Frontal cortex (tissue), 4 donors: ENCODE results near the gene CCDC40. TPM values are rescaled to one million over a fixed set of nuclear protein-coding genes. Genes with fewer than 3 reads are reported as not detected.
"Not testable (repeated sequence)": the region's sequence is repeated elsewhere in the genome, so short reads cannot be mapped to it uniquely, and the experiment has no call there.

ENCODE experiments used
- DNase-seq, 2 donors: peaks; one replicate each; pipeline ENCODE4 v3.0.0; 2012; ENCODE audit warnings: low spot score in 2 of 2
- FAIRE-seq: peaks from 2 replicates; lab custom pipeline; 2012; peaks lifted over from hg19 to GRCh38; lab: Jason Lieb, UNC
- total RNA-seq: library from RNA; depleted of rRNA; stranded (reverse); fragments of >200 nt; gene quantifications from one replicate; pipeline ENCODE4 v1.2.3, GENCODE V29; 2014
- donor health status: control.
- donor health status: control.
- donor health status: control.

Gene CCDC40, protein sequence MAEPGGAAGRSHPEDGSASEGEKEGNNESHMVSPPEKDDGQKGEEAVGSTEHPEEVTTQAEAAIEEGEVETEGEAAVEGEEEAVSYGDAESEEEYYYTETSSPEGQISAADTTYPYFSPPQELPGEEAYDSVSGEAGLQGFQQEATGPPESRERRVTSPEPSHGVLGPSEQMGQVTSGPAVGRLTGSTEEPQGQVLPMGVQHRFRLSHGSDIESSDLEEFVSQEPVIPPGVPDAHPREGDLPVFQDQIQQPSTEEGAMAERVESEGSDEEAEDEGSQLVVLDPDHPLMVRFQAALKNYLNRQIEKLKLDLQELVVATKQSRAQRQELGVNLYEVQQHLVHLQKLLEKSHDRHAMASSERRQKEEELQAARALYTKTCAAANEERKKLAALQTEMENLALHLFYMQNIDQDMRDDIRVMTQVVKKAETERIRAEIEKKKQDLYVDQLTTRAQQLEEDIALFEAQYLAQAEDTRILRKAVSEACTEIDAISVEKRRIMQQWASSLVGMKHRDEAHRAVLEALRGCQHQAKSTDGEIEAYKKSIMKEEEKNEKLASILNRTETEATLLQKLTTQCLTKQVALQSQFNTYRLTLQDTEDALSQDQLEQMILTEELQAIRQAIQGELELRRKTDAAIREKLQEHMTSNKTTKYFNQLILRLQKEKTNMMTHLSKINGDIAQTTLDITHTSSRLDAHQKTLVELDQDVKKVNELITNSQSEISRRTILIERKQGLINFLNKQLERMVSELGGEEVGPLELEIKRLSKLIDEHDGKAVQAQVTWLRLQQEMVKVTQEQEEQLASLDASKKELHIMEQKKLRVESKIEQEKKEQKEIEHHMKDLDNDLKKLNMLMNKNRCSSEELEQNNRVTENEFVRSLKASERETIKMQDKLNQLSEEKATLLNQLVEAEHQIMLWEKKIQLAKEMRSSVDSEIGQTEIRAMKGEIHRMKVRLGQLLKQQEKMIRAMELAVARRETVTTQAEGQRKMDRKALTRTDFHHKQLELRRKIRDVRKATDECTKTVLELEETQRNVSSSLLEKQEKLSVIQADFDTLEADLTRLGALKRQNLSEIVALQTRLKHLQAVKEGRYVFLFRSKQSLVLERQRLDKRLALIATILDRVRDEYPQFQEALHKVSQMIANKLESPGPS
- 6.5 TPM for total RNA-seq

DNA sequence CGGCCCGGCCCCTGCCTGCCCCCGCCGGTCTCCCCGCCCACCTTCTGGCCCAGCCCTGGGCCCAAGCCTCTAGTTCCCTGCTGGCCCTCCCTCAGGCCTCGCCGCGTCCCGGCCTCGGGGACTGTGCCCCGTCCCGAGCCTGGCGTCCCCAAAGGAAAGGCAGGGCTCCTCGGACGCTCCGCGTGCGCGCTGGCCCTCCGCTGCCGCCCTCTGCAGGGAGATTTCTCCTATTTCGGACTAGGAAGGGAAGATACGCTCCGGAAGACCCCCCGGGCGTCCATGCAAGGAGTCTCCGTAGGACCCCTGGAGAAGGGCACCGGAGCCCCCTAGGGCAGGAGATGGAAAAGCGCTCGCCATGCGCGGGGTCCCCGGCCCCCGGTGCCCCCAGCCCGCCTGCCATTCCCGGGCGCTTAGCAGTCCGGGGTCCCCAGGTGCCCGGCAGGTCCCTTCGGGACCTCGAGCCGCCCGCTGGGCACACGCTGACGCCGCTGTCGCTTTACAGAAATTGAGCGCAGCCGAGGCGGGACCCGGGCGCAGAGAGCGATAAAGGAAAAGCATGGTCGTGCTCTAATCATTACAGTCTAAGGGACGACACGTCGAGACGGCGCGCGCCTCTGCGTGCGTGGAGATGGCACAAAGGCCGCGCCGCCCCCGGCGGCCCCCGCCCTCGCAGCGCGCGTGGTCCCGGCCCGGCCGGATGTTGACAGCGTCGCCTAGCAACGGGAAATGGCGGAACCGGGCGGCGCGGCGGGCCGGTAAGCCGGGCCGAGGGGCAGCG lies at the start of gene CCDC40:
Gene CCDC40, plus strand, starts transcription at position 706 of the 778 bp plus-strand sequence. Its CDS starts 21 bp downstream, at position 727.
- peak; percentile 91 to 93 for DNase-seq
- FAIRE-seq = no peak

DNA sequence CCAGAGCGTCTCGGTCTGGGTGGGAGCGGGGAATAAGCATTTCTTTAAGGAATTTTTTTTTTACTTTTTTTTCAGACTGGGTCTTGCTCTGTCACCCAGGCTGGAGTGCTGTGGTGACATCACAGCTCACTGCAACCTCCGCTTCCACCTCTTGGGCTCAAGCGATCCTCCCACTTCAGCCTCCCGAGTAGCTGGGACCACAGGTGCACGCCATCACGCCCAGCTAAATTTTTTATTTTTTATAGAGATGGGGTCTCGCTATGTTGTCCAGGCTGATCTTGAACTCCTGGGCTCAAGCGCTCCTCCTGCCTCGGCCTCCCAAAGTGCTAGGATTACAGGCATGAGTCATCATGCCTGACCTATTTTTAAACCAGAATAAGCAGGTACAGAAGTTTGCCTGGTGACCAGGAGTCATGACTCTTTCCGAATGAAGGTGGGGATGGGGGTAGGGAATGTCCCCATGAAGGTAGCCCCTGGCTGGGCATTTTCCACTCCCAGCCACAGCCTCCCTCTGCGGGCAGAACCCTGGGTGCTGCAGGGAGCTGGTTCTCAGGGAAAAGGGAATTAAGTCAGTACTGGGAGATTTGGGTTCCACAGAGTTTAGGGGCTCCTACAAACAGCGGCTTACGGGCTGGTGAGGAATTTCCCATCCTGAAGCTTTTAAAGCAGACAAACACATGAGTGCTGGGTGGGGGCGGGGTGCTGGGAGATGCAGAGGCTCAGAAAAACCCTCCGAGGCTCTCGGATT lies 49.1 kb upstream of the CCDC40 start:
- no peak for FAIRE-seq
- no peak for DNase-seq

DNA sequence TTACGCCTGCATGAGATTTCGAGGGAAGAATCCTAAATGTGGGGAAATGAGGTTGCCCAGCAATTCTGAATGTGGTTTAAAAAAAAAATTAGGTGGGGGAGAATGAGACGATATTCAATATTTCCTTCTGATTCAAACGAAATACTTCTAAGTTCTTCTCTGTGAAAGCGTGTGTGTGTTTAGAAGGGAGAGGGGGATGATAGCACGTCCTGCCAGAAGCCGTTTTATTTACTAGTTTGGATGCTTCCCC lies 48.6 kb upstream of the CCDC40 start:
- no peak for FAIRE-seq
- DNase-seq = no peak

DNA sequence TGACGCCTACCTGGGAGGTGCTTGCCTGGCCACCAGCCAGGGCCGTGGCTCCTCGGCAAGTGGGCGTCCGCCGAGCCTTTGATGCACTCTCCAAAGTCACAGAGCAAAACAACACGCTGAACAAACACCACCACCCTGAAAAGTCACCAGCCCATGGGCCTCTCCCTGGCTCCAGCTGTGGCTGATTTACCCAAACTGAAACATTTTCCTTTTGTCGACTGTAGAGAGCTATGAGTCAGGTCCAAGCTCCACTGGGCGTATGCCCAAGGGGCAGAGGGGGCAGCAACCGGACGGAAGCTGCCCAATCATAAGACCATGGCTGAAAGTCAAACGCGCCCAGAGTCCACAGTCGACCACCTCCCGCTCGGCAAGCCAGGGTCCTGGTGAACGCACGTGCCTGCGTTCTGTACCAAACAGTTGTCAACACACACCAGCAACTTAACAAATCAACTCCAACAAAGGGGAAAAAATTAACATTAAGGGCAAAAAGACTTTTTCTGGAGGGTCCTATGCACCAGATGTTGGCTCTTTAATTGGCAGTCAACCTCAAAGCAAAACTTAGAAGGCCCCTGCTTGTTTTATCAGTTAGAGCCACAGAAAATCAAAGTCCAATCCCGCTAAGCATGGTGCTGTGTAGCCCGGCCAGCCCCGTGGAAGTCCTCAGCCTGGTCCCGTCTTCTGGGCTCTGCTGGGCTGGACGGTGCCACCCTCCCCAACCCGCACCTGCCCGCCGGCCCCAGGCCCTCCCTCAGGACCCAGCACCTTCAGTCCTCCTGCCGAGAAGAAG lies 48.1 kb upstream of the CCDC40 start:
- FAIRE-seq (no peak), DNase-seq (no peak)

DNA sequence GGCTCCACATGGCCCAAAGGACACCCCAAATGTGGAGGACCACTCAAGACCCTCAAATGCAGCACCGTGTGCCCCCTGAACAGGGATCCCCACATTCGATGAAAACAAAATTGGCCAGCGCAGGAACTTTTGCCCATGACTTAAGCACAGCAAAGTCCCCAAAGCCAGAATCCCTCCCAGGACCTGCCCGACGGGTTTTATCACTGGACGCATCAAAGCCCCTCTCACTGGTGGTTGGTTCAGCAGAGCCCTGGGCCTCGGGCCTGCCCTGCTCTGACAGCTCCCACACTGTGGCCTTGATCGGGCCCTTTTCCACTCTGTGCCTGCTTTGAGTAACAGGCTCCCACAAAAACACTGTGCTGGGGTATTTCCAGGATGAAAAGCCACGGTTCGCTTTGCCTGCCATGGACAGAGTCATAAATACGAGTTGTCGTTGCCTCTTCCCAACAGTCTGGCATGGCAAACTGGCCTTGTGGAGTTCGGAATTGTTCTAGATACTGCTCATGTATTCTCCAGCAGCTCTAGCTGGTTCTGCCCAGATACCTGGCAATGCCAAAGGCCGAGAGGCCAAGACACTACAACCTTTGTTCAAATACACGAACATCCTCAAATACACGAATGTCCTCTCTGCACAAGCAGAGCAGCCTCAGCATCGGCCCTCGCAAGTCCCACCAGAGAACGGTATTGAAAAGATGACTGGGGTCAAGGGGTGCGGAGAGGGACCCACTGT lies 47.2 kb upstream of the CCDC40 start:
- no peak for DNase-seq
- FAIRE-seq = no peak

DNA sequence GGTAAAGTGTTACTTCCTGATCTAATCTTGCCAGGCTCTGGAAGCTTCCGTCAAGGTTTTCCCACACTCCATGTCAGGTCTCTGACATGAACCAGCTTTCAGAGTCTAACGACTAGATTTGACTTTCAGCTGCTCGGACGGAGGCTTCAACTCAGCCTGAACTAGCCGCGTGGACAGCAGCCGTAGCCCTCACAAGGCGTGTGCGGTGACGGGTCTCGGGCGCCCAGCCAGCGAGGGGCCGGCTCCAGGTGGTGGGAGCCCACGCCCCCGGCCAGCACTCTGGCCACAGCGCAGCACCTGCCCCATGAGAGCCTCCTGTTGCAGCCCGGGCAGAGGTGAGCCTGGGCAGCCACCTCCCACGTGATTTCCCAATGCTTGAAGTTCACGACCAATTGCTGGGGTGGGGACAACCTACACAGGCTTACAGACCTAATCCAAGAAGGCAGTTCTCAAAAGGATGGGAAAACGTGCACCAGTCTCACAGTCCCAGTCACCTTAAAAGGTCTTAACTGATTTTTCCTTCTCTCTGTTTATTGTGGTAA lies 46.3 kb upstream of the CCDC40 start:
- FAIRE-seq (no peak), DNase-seq (no peak)

DNA sequence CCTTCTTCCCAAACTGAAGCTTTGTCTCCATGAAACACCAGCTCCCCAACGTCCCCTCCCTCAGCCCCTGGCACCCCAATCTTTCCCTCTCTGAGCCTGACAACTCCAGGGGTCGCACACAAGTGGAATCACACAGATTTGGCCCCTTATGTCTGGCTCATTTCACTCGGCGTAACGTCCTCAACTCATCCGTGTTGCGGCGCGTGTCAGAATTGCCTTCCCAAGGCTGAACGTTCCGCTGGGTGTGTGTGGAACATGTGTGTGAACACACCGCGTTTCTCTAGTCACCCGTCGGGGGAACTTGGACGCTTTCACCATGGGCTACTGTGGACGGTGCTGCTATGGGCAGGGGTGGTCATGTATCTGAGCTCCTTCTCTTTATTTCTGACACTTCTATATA lies 45.7 kb upstream of the CCDC40 start:
- FAIRE-seq = no peak
- DNase-seq = no peak

DNA sequence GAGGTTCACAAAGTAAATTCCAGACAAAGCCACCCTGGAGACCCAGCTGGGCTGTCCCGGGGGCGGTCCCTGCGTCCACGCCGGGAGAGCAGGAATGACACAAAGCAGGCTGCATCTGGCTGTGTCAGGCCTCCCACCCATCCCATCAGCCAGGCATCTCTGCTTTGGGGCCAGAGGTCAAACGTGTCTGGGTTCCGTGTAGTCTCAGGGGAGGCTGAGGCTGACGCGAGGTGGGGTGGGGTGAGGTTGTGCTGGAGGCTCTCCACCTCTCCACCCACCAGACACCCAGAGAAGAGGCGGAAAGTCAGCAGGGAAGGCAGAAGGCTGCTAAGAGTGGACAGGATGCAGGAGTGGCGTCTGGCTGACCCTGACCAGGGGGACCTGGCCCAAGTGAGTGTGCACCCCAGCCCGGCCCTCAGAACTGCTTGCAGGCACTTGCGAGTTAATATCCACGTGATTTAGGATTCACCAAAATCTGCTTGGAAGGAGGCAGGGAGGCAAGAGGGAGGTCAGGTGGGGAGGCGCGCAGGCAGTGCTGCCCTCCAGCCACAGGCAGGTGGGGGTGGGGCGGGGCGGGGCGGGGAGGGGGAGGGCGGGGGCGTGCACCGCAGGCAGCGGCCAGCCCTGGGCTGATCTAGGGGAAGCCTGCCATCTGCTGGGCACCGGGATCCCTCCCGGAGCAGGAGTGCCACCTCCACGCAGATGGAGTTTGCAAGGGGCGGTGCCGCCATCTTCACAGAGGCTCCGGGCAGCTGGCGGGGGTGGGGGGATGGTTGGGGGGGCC lies 45.1 kb upstream of the CCDC40 start:
- FAIRE-seq (no peak), DNase-seq (peak; percentile 87 to 94)

DNA sequence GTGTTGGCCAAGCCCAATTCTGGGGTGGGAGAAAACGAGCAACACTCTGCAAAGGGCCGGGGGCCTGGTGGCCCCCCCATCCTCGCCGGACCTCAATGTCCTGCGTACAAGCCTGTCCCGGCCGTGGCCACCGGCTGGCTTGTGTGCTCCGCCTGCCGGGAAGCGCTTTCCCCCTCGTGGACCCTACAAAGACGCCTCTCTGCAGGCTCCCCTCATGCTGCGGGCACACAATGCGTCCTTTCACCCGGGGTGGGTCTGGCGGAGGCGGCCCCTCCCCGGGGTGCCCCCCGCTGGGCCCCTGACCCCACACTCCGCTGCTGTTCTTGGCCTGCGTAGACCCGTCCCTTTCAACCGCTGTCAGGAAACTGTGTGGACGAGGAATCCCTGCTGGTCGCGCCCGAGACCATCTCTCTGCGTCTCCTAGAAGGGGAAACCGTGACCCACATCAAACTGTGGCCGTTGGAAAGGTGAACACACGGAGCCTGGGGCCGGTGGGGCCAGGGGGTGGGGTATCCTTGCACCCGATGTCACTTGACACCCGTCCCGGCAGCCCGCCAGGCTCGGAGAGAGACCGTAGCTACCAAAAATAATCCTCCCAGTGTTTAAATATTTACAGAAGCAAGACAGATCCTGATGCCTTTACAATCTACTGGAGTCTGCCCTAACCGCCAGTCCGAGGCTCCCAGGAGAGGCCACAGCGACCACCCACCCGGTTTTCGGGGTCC lies 44.4 kb upstream of the CCDC40 start:
- FAIRE-seq (no peak), DNase-seq (peak in 1 of 2 donors; percentile 43)

DNA sequence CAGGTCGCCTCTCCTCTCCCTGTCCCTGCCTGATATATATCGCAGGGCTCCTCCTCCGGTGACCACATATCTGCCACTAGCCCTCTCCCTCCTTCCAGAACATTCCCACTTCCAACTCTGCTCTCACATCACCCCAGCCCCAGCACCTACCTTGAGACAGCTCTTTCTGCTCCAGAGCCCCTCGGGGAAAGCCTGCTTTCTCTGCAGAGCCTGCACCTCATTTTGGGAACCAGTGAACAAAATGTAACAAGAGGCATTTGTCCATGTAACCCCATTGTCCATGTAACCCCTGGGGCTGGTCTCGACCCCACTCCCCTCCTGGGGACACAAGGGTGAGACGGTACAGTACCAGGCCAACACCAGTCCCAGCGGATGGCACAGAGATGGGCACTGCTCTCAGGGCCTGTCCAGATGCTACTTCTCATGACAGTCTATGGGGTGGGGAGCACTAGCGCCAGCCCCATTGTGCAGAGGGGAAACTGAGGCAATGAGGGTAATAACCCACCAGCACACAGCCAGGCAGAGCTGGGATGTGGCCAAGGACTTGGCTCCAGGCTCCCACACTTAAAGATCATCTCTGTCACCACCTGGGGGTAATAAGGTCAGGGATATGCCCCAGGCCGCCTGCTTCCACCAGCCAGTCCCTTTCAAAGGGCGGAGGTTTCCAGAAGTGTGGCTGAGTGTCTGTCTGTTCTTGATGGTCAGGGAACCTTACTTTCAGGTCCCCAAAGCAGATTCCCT lies 43.6 kb upstream of the CCDC40 start:
- DNase-seq (no peak), FAIRE-seq (no peak)

DNA sequence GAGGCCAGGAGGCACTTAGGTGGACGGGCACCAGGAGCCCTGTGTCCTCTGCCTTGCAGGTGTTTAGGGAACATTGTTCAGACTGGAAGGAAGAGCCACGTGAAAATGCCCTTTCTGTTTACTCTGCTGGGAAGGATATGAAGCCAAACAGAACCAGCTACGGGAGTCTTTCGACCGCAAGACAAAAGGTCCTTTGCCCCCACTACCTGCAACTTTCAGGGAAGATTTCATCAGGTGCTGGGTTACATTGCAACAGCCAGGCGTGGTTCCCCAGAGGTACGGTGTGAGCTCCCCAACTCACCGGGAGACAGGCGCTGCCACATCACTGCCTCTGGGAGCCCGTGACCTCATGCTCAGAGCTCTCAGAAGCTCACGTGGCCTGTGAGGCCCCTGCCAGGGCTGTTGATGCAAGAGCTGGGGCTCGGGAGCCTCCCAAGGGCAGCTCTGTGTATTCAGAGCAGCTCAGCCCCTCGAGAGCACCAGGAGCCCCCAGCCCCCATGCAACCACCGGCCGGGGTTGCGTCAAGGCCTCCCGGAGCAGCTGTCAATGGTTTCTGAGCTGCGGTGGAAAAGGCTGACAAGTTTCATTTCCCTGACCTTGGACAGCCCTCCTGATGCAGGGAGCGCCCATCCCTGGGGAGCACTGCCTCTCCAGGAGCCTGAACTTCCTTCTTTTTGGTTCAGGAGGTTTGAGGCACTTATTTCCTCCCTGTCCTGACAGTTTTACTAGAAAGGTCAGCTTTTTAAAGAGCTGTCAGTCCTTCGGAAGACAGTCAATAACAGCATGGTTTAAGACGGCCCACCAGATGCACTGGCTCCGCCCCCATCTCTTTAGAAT lies 42.8 kb upstream of the CCDC40 start:
- DNase-seq (peak in 1 of 2 donors; percentile 38), FAIRE-seq (no peak)

DNA sequence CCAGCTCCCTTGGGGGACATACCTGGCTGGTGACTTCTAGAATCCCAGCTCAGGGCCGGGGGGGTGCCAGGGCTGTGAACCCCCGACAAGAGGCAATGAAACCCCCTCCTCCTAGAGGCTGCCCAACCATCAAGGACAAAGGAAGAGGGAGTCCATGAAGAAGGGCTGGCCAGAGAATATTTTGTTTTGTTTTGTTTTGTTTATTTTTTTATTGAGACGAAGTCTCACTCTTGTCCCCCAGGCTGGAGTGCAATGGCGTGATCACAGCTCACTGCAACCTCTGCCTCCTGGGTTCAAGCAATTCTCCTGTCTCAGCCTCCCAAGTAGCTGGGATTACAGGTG lies 42.2 kb upstream of the CCDC40 start:
- FAIRE-seq = not testable (repeated sequence)

DNA sequence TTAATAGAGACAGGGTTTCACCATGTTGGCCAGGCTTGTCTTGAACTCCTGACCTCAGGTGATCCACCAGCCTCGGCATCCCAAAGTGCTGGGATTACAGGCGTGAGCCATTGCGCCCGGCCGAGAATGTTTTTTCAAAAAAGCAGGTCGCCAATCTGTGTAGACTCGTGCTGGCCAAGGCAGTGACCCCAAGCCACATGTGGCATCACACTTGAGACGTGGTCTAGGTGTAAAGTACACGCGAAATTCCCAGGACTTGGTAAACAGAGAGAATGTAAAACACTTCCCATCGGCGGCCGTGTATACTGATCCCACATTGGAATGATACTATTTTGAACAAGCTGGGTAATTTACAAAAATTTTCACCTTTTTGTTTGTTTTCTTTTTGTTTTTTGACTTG lies 41.8 kb upstream of the CCDC40 start:
- no peak for DNase-seq
- no peak for FAIRE-seq

More for the DNA sequence above, 42.2 kb upstream of the CCDC40 start:
- not testable (repeated sequence) for DNase-seq

DNA sequence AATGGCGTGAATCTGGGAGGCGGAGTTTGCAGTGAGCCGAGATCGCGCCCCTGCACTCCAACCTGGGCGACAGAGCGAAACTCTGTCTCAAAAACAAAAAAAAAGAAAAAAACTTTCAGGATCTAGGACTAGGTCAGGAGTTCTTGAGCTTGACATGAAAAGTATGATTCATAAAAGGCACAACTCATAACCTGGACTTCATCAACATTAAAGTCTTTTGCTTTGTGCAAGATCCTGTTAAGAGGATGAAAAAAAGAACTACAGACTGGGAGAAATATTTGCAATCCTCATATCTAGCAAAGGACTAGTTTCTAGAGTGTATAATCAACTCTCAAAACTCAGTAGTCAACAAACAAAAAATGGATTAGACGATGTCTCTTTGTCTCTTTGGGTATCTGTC lies 40.7 kb upstream of the CCDC40 start:
- DNase-seq (no peak), FAIRE-seq (no peak)

DNA sequence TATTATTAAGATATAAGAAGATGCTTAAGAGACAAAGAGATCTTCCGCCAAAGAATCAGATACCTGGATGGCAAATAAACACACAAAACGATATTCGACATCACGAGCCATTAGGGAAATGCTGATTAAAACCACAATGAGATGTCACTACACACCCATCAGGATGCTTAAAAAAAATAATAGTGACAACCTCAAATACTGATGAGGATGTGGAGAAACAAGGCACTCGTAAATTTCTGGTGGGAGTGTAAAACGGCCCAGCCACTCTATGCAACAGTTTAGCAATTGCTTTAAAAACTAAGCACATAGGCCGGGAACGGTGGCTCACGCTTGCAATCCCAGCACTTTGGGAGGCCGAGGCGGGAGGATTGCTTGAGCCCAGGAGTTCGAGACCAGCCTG lies 40.2 kb upstream of the CCDC40 start:
- no peak for DNase-seq
- no peak for FAIRE-seq
